Fibroblast of lung (primary cell): ENCODE data around the gene WDR64. TPM values are rescaled to one million over a fixed set of nuclear protein-coding genes. Genes with fewer than 3 reads are reported as not detected.

Experiments
- DNase-seq, 2 donors: peaks; one replicate each; pipeline versions ENCODE4 v3.0.0 to v3.0.0-alpha.2; 2010; ENCODE audit warnings: low read depth in 2 of 2
- H2AFZ ChIP-seq: 2 replicates; pipeline ENCODE4 v1.5.1; 2012; ENCODE audit warnings: low read length, control low read depth, inconsistent platforms
- H3K27ac ChIP-seq: 2 replicates; pipeline ENCODE4 v1.5.1; 2011; ENCODE audit warnings: low read length, control low read depth; ENCODE audit not compliant: insufficient read depth
- H3K27me3 ChIP-seq: 2 replicates; pipeline ENCODE4 v1.5.1; 2011; ENCODE audit warnings: mild to moderate bottlenecking, low read length; ENCODE audit not compliant: control insufficient read depth, insufficient read depth
- H3K36me3 ChIP-seq: 2 replicates; pipeline ENCODE4 v1.5.1; 2011; ENCODE audit warnings: low read length; ENCODE audit not compliant: control insufficient read depth, insufficient read depth
- H3K4me1 ChIP-seq: 2 replicates; pipeline ENCODE4 v1.5.1; 2011; ENCODE audit warnings: low read length; ENCODE audit not compliant: control insufficient read depth, insufficient read depth; ENCODE audit errors: extremely low read depth
- H3K4me2 ChIP-seq: 2 replicates; pipeline ENCODE4 v1.5.1; 2011; ENCODE audit warnings: low read length, control low read depth; ENCODE audit not compliant: insufficient read depth; ENCODE audit errors: extremely low read depth
- H3K4me3 ChIP-seq, 4 experiments: fragments of 200-600 bp in 1 of 4; sonication (generic) in 1 of 4; replicated peaks in 1 of 4; 2 replicates each; pipeline ENCODE4 v1.5.1; 2011 to 2016; ENCODE audit warnings: low read length in 4 of 4, low read depth in 3 of 4, mild to moderate bottlenecking in 3 of 4, control low read depth in 2 of 4, inconsistent platforms in 1 of 4, mixed read lengths in 1 of 4; ENCODE audit not compliant: insufficient read depth in 1 of 4; ENCODE audit errors: control extremely low read depth in 1 of 4
- H3K79me2 ChIP-seq: 2 replicates; pipeline ENCODE4 v1.5.1; 2012; ENCODE audit warnings: mild to moderate bottlenecking, low read length, inconsistent platforms; ENCODE audit not compliant: control insufficient read depth, insufficient read depth
- H3K9ac ChIP-seq: 2 replicates; pipeline ENCODE4 v1.5.1; 2011; ENCODE audit warnings: mild to moderate bottlenecking, low read length, control low read depth; ENCODE audit not compliant: insufficient read depth
- H3K9me3 ChIP-seq: 2 replicates; pipeline ENCODE4 v1.5.1; 2012; ENCODE audit warnings: low read depth, low read length; ENCODE audit not compliant: control insufficient read depth, insufficient read depth
- H4K20me1 ChIP-seq: 2 replicates; pipeline ENCODE4 v1.5.1; 2011; ENCODE audit warnings: low read length; ENCODE audit not compliant: control insufficient read depth, insufficient read depth; ENCODE audit errors: extremely low read depth
- CTCF ChIP-seq, 2 donors: IDR thresholded peaks in 1 of 2; conservative IDR thresholded peaks in 1 of 2; 1 replicate in 1 of 2; 2 replicates in 1 of 2; pipeline ENCODE4 v1.5.1; 2011 to 2012; ENCODE audit warnings: low read length in 2 of 2, control low read depth in 1 of 2, inconsistent platforms in 1 of 2, low read depth in 1 of 2, mild to moderate bottlenecking in 1 of 2
- EZH2 ChIP-seq: IDR thresholded peaks from 2 replicates; pipeline ENCODE4 v1.5.1; 2012; ENCODE audit warnings: low read length, control low read depth, mild to moderate bottlenecking; ENCODE audit errors: missing control alignments
- polyA plus RNA-seq, 2 donors: library from polyadenylated mRNA; depleted of rRNA in 1 of 2; stranded (reverse) in 1 of 2; unstranded in 1 of 2; fragments of >200 nt; gene quantifications; 2 replicates each; pipeline ENCODE4 v1.2.1, GENCODE V29; 2011 to 2012; ENCODE audit warnings: missing spikeins in 1 of 2
- total RNA-seq: library from RNA; depleted of rRNA; stranded (reverse); fragments of >200 nt; gene quantifications from 2 replicates; pipeline ENCODE4 v1.2.1, GENCODE V29; 2014

Gene WDR64
- total and polyA plus RNA-seq, 2 donors (not counting 1 experiment from before 2014, with no cell fraction given) = not detected

GRCh38 chr1:241810769-241811405 lies 158.8 kb downstream of the WDR64 start:
- Histone ChIP-seq H3K4me2 (no peak overlapping the region), H3K4me1 (no peaks in the 10 kb centered on the region), H3K79me2 (no peaks in the 10 kb centered on the region), H3K27me3 (no peaks in the 10 kb centered on the region), H3K9ac (no peak overlapping the region), H4K20me1 (no peaks in the 10 kb centered on the region), H2AFZ (no peak overlapping the region), H3K27ac (no peak overlapping the region), H3K4me3 (no peak overlapping the region), H3K36me3 (no peaks in the 10 kb centered on the region), H3K9me3 (no peaks in the 10 kb centered on the region)
- TF ChIP-seq CTCF (conservative IDR thresholded peaks at IDR 0.05 in 1 of 2, IDR thresholded peaks at IDR 0.05 in 1 of 2; ENCODE audit: low read depth in 1 of 2, low read length in 2 of 2) = no peak
- no peak for TF ChIP-seq EZH2
- DNase-seq = no peak

GRCh38 chr1:241813768-241814320 lies 161.8 kb downstream of the WDR64 start:
- Histone ChIP-seq H4K20me1 (no peaks in the 10 kb centered on the region), H3K27me3 (no peaks in the 10 kb centered on the region), H3K27ac (no peak overlapping the region), H3K79me2 (no peaks in the 10 kb centered on the region), H3K4me2 (no peak overlapping the region), H3K9ac (no peak overlapping the region), H3K4me1 (peaks cover 8% of the 10 kb centered on the region), H3K36me3 (no peaks in the 10 kb centered on the region), H3K4me3 (no peak overlapping the region), H3K9me3 (no peaks in the 10 kb centered on the region), H2AFZ (no peak overlapping the region)
- TF ChIP-seq EZH2 = no peak
- no peak for TF ChIP-seq CTCF (conservative IDR thresholded peaks at IDR 0.05 in 1 of 2, IDR thresholded peaks at IDR 0.05 in 1 of 2; ENCODE audit: low read depth in 1 of 2, low read length in 2 of 2)
- peak in 1 of 2 donors; percentile 71 for DNase-seq

- H3K9me3 ChIP-seq = no peaks in the 10 kb centered on the region
- no peak overlapping the region for H3K9ac ChIP-seq
- no peaks in the 10 kb centered on the region for H3K27me3 ChIP-seq
- DNase-seq = no peak
- no peaks in the 10 kb centered on the region for H3K79me2 ChIP-seq
- H3K36me3 ChIP-seq = no peaks in the 10 kb centered on the region
- no peak overlapping the region for H2AFZ ChIP-seq
- H3K27ac ChIP-seq = no peak overlapping the region
- H3K4me2 ChIP-seq = no peak overlapping the region
- H3K4me3 ChIP-seq = no peak overlapping the region
- no peak for TF ChIP-seq EZH2
- no peak for TF ChIP-seq CTCF (conservative IDR thresholded peaks at IDR 0.05 in 1 of 2, IDR thresholded peaks at IDR 0.05 in 1 of 2; ENCODE audit: low read depth in 1 of 2, low read length in 2 of 2)
- no peaks in the 10 kb centered on the region for H4K20me1 ChIP-seq
- H3K4me1 ChIP-seq = peaks cover 8% of the 10 kb centered on the region
Measured at GRCh38 chr1:241816008-241816407, 163.9 kb downstream of the WDR64 start.
